GM21360 (cell line): ENCODE data around the gene KIRREL1.

ENCODE experiments used
- ATAC-seq: cut with Tn5 transposase; IDR thresholded peaks from one replicate; pipeline ENCODE4 v1.9.1; 2021; ENCODE audit warnings: mild to moderate bottlenecking, moderate library complexity; ENCODE audit not compliant: unreplicated experiment

The KIRREL1 gene

DNA sequence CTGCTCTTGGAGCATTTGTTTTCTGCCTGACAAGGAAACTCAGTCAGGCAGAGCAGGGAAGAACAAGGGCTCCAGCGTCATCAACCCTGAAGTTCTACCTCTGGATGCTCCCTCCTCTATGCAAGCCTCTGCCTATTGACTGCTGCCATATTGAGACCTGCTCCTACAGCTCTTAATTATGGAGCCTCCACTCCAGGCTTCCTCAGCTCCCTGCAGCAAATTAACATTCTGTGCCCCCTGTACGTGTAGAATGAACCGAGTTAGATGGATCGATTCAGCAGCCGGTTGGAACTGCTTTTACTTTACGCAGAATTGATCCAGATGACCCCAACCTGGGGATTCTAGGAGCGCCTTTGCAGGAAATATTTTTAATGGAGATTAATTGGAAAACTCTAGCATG is 68.7 kb downstream of the KIRREL1 start:
- ATAC-seq, result no peak

DNA sequence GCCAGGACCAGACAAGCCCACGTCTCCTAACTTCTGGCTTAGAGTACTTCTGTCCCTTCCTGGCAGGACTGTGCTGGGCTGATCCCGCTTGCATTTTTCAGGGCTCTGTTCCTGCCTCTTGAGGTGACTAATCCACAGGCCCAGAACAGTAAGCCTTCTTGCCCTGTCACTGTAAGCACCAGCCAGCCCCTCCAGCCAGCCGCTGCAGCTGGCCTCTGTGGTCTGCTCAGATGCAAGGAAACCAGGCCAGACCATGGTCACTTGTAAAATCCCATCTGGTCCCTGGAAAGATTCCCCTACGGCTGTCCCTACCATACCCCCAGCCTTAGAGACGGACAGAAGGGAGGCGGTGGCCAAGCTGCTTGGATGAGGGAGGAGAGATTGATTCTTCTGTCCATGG is 74.2 kb downstream of the KIRREL1 start:
- no peak for ATAC-seq

DNA sequence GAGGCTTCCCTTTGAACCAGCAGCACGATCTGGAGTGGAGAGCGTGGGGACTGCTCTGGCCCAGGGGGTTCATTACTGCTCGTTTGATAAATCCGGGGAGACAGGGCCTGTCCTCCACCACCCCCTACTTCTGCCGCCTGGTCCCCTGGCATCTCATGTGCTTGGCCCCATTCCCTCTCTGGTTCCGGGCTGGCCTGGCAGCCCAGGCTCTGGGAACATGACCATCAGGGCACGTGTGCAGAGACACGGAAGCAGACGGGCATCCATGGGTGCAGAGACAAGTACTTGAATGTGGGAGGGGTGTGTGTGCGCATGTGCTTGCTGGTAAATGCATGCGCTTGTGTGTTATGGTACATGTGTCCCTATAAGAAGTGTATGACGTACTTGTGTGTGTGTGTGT is 75.5 kb downstream of the KIRREL1 start:
- ATAC-seq, result no peak

DNA sequence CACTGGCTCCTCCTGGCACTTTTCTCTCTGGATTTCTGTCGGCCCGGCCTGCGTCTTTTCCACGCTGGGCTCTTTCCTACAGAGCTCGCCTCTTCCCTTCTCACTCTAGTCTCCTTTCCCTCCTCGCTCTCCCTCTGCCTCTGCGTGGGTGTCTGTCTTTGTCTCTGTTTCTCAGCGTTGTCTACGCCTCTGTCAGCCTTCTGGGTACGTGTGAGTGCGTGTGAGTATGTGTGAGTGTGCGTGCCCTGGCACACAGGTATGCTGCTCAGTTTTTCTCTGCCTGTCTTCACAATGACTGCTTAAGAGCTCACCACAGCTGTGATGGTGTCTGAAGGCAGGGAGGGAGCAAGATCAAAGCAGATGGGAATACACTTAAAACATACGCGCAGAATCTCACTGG is 77.7 kb downstream of the KIRREL1 start:
- no peak for ATAC-seq

DNA sequence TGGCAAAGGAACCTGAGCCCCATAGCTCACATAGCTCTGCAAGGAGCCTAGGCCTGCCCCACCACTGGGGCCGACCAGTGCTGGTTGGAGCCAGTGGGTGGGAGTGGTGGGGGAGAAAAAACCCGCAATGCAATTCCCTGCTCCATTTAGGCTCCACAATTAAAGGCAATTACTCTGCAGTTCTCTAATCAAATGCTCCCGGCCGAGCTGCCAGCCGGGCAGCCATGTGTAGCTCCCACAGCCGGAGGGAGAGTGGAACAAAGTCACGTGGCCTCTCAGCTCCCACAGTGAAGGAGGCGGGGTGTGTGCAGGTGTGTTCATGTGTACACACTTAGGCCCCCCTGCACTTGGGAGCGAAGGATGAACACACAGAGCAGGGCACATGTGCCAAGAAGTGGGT is 81.6 kb downstream of the KIRREL1 start:
- no peak for ATAC-seq

DNA sequence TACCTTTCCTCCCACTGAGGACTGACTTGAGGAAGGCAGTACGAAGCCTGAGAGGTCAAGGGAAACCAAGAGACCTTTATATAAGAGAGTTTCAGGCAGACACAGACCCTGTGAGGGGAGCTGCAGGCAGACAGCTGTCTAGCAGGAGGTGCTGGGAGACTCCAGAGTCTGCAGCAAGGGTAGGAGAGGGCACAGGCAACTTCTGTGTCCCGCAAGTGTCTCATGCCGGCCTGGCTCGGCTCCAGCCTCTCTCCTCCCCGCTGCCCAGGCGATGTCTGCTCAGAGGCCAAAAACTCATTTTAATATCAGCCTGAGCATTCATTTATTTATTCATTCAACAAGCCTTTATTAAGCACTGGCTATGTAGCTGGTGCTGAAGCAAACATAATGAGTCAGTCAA is 83.0 kb downstream of the KIRREL1 start:
- no peak for ATAC-seq

DNA sequence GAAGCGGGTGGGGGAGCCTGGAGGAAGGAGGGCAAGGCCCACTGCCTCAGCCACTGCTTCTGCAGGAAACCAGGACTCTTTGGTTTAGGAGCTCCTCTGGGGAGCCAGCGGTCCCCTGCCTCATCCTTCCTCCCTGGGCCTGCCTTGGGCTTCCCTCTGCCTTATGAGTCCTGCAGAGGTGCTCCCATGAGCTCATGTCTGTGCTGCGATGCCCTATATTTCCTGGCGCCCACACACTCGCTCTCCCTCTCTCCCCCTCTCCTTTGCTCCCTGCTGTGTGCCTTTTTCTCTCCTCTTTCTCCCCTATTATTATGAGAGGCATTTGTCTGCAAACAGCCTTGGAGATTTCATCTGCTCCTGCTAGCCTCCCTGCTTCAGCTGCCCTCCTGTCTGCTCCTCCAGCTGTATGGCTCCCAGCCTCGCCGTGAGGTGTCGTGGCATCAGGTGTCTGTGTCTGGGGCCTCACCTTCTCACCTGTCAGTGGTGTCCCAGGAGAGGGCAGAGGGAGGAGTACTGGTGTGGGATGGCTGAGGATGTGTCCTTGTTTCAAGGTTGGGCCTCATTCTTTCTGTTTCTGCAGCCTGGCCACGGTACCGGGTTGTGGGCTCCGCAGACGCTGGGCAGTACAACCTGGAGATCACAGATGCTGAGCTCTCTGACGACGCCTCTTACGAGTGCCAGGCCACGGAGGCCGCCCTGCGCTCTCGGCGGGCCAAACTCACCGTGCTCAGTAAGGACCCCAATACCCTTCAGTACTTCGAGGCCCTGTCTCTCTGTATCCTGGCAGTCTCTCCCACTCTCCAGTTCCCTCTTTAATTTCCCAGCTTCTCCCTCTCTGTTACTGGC is 84.2 kb downstream of the KIRREL1 start:
- ATAC-seq, result no peak

DNA sequence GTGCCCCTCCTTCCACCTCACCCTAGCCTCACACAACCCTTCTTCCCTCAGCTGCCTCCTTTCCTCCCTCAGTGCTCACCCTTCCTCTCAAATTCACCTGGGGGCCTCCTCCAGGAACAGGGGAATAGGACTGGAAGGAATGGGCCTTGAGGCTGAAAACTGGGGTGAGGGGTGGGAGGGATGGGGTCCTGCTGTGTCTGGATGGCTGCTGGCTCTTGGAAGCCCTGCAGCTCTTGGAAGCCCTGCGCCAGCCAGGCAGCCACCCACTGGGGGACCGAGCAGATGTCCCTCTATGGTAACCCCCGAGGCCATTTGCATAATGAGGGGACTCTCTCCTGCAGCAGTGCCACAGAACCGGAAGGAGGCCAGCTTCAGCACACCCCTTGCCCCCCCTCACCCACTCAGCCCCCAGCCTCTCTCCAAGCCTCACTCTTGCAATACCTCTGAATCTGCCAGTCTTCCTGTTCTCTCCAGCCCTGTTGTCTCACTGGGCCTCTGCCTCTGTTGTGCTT is 85.2 kb downstream of the KIRREL1 start:
- ATAC-seq, result no peak

DNA sequence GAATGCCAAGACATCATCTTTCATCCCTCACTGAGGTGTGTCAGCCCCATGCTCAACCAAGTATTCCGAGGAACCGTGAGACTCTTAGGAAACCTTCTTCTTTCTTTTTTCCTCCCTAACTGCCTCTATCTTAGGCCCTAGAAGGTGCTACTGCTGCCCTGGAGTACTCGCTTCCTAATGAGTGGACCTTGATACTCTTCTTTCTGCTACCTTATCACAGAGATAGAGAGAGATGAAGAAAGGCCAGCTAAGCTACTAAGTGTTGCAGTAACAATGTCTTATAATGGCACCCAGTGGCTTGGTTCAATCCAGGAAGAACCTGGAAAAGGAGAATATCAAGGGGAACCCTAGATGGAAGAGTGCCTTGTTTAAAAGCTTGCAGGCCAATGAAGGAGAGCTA is 86.6 kb downstream of the KIRREL1 start:
- no peak for ATAC-seq

DNA sequence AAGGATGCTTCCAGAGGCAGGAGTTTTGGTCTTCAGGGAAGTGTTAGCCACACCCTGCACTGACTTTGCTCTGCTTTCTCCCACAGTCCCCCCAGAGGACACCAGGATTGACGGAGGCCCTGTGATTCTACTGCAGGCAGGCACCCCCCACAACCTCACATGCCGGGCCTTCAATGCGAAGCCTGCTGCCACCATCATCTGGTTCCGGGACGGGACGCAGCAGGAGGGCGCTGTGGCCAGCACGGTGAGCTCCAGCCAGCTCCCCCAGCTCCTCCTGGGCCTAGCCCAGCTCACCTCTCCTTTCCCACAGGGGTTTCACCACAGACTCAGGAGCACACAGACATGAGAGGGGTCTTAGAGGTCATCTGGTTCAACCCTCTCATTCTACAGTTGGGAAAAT is 90.9 kb downstream of the KIRREL1 start:
- no peak for ATAC-seq

DNA sequence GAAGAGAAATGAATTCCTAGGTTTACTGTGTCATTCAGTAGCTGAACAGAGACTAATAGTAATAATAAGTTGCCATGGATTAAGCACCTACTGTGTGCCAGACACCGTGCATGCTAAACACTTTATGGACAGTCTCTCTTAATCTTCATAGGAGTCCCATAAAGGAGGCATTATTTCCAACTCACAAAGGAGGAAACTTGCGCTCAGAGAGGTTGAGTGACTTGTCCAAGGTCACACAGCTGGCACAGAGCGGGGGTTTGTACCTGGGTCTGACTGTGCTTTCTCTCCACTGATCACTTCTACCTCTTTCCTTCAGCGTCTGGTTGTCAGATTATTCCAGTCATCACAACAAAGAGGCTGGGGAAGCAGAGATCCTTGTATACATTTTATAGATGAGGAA is 91.3 kb downstream of the KIRREL1 start:
- no peak for ATAC-seq

DNA sequence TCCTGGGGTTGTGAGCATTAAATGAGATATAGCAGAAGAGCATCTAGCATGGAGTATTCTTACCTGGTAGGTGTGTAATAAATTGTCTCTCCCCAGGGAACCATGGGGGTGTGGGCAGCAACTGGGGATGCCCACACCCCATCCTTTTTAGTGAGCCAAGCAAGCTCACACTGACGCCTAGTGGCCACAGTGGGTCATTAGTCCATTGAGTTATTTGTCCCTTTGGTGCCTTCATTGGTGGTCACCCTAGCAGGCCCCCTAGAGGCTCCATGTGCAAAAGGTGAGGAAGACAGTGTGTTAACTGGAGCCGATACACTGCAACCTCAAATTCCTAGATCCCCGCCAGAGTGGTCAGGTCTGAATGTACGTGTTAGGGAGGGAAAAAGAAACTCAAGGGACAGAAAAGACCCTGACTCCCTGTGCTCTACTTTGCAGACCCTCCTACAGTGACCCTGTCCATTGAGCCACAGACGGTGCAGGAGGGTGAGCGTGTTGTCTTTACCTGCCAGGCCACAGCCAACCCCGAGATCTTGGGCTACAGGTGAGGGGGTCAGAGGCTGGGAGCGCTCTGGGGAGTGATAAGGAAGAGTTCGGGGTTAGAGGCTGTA is 94.0 kb downstream of the KIRREL1 start:
- ATAC-seq, result no peak

DNA sequence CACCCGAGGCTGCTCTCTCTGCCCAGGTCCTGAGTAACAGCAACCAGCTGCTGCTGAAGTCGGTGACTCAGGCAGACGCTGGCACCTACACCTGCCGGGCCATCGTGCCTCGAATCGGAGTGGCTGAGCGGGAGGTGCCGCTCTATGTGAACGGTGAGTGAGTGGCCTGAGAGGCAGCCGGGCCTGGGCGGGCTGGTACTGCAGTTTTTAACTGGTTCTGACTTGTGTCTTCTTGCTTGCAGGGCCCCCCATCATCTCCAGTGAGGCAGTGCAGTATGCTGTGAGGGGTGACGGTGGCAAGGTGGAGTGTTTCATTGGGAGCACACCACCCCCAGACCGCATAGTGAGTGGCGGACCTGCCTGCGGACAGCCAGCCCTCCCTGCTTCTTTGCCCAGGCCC is 96.0 kb downstream of the KIRREL1 start:
- ATAC-seq, result no peak

DNA sequence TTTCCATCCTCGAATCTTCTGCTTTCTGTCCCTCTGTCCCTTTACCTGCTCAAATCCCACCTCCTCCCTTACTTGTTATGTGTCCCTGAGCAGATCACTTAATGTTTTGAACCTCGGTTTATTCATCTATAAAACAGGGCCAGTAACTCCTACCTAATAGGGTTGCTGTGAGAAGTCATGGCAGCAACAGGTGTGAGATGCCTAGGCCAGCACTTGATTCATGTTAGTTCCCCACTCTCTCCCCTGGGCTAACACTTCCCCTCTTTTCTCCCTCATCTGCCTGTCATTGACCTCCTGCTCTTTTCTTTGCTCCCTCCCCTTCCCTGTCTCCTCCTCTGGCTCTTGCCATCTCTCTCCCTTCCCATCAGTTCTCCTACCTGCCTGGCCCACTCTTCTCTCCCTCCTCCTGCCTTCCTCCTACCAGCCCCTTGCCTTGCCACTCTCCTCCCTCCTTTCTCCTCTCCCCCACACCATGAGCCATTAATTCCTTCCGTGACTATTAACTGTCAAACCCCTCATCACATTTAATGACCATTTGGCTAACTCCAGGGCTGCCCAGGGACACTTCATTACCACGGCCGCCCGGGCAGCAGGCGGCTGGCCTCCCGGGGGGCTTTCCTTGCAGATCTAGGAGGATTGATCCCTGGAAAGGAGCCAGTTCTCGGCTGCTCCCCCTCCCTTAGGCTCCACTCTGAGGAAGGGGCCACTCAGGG is 96.6 kb downstream of the KIRREL1 start:
- ATAC-seq, result no peak

DNA sequence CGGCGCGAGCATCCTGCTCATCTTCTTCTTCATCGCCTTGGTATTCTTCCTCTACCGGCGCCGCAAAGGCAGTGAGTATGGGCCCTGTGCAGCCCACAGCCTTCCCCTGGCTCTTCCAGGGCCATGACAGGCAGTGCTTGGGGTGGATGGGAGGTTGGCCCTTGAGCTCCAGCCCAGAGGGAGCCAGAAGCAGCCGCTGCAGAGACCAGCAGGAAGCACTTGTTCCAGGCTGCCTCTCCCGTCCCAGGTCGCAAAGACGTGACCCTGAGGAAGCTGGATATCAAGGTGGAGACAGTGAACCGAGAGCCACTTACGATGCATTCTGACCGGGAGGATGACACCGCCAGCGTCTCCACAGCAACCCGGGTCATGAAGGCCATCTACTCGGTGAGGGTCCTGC is 99.9 kb downstream of the KIRREL1 start:
- ATAC-seq, result no peak

DNA sequence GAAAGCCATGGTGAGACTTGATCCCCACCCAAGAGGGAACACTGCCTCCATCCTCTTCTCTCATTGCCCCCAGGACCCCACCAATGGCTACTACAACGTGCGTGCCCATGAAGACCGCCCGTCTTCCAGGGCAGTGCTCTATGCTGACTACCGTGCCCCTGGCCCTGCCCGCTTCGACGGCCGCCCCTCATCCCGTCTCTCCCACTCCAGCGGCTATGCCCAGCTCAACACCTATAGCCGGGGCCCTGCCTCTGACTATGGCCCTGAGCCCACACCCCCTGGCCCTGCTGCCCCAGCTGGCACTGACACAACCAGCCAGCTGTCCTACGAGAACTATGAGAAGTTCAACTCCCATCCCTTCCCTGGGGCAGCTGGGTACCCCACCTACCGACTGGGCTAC is 101.1 kb downstream of the KIRREL1 start:
- no peak for ATAC-seq

DNA sequence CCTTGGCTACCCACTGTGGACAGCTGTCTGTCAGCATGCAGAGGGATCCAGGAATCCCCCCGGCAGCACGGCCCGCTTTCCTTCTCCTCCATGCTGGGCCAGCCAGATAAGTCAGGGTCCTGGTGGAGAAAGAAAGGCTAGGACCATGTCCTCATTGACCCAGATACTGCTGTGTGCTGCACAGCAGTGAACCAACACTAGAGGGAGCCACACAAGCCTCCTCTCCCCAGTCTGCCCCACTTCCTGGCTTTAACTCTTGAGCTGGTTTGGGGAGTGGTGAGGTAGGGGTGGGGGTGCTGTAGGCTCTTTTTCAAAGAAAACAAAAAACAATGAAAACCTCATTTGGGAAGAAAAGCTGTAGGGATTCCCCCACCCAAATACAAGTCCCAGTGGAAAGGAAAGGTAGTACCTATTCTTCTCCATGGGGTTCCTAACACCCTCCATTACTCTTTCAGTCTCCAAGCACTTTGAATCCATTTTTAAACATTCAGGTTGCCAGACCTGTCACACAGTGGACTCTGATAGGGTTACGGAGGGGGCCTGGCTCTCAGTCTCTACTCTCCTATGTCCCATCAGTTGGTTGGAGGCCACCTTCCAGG is 102.4 kb downstream of the KIRREL1 start:
- ATAC-seq, result peak; percentile 55

DNA sequence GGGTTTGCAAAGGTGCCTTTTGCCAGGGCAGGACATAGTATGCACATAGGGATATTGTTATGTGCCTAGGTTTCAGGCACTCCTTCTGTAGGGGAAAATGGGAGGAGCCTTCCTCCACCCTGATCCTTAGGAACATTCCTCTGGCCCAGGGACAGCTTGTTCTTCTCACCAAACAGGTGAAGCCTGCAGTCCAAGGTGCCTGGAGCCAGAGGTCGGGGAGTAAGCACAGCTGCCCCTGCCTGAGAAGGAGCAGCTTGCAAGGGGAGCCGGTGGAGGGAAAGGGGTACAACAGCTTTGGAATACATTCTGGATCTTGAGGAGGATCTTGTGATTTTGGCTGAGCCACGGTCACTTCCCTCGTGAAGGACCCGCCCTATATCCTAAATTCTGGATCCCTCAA is 104.8 kb downstream of the KIRREL1 start:
- no peak for ATAC-seq

DNA sequence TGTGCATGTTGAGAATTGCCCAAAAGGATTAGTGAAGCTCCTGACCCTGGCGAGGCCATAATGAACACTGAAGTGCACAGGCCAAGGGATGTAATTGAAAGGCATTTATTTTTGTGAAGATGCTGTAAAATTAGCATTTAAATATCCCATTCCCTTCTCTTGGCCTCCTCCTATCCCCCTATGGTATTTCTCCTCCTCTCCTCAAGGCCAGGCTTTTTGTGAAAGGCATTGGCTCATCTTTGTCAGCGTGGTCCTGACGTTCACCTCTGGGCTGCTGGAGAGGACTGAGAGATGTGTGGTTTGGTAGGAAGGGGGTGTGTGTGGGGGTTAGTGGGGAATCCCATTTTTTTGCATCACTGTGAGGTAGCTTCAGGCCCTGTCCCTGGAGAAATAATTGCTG is 105.7 kb downstream of the KIRREL1 start:
- no peak for ATAC-seq

DNA sequence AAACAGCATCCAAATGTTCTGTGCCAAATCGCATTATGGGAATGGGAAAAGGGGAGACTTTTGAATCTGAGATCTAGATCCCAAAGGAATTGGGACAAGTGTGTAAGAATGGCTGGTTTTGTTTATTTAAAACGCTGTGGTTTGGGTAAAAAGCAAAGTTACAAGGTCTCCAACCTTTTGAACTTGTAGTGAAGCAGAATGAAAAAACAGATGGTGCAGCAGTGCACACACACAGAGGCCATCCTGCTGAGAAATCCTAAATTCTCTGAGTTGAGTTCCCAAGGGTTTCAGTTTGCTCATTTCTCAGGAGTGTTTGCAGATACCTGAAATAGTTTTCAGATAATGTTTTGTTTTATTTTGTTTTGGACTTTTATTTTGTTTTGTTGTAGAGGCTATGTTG is 107.1 kb downstream of the KIRREL1 start:
- ATAC-seq, result no peak

DNA sequence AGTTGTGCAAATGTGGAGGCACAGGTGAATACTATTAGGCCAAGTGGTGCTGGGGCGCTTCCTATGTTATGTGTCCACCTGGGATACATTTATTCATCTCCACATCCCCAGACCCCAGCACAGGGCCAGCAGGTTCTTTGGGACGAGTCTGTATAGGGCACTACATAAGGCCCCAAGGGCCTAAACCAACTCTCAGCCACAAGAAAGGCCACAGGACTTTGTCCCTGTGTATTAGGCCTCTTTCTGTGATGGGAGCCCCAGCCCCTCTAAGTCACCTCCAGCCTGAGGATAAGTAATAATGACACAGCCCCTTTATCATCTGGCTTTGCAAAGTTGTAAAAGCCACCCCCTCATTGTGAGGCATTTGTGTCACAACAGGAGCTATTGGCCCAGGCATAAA is 108.0 kb downstream of the KIRREL1 start:
- ATAC-seq, result no peak
